ENCODE measurements around the gene CCNY.

DNA sequence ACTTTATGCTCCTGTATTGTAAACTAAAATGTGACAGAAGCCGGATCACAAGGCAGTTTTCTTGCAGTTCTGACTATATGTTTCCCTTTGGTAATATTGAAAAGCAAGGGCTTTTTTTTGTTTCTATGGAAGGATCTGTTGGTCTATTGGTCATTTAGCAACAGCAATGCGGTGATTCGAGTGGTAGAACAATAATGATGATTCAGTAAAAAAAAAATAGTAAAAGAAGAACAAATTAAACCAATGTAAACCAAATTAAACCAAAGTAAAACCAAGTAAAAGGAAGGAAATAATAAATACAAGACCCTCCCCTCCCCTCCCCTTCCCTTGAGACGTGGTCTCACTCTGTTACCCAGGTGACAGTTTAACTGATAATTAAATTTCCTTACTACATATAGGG, 17.8 kb upstream of the CCNY start:
- TF ChIP-seq CTCF (IDR thresholded peaks at IDR 0.05) (no peak), POLR2A (IDR thresholded peaks at IDR 0.05) (no peak)

All from Peyer's patch (tissue), 4 donors.